Stimulated activated CD4-positive, alpha-beta T cell treated with anti-CD3 and anti-CD28 coated beads, Interleukin-15, amount 100 ng/mL, for 24 hours (primary cell): ENCODE results near the gene RNF175.

Experiments used
- DNase-seq: peaks from one replicate; pipeline ENCODE4 v3.0.0-alpha.2; 2020

Gene RNF175

DNA sequence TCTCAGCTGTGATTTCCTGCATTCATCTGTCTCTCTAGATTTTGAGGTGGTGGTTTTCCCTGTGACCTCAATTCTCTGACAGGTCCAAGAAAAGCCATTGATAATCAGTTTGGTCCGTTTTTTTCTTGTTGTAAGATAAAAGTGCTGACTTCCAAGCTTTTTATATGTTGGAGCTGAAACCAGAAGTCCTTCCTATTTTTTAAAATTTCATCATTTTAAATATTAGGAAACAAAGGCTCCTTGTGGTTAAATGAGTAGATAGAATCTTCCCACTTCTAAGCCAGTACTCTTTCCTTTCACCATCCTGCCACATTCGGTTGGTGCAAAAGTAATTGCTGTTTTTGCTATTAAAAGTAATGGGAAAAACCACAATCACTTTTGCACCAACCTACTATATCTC is 18.3 kb downstream of the RNF175 start:
- DNase-seq, result no peak

DNA sequence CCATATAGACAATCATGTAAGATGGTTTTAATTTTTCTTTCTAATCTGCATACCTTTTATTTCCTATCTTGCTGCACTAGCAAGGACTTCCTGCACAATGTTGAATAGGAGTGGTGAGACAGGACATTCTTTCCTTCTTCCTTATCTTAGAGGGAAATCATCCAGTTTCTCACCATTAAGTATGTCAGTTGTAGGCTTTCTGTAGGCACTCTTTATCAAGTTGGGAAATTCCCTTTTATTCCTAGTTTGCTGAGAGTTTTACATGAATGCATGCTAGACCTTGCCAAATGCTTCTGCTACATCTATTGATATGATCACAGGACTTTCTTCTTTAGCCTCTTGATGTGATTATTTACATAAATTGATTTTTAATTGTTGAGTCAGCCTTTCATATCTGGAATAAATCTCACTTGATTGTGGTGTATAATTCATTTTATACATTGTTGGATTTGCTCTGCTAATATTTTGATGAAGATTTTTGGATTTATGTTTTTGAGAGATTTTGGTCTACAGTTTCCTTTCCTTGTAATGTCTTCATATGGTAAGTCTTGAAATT is 23.8 kb downstream of the RNF175 start:
- DNase-seq, result no peak

GRCh38 chr4:153733751-153734448 is 25.9 kb downstream of the RNF175 start:
- DNase-seq, result no peak

DNA sequence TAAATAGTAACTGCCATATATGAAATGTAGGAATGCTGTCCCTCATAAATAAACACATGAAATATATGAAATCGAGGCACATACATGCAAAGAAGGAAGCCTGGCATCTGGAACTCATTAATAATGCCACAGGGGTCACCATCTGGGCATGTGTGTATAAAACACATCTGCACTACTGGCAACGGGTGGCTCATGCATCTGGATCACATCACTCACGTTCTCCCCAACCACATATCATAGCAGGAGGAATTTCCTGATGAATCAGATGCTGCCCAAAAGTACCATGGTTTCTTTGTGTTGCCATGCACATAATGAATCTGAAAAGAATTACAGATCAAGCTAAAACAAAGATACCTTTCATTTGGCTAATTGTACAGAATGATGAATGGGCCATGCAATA is 28.6 kb downstream of the RNF175 start:
- DNase-seq, result no peak

- DNase-seq, result no peak
Observed at GRCh38 chr4:153729895-153730294, 29.9 kb downstream of the RNF175 start.

DNA sequence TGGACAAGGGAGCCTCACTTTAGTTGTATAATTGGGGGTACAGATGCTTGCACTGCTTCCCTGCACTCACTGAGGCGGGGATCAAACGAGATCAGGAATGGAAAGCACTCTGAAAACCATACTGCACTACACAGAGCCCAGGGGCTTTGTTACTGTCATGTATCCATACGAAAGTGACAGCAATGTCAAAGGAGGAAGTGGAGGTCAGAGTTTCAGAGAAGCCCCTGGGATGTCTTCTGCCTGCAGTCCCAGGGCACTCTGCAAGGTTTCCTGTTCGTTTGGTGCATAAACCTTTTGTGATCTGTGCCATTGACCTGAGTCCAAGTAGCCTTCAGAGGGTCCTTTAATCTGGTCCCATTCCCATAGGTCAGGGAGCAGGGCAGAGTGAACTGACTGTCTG is 31.2 kb downstream of the RNF175 start:
- DNase-seq, result no peak

DNA sequence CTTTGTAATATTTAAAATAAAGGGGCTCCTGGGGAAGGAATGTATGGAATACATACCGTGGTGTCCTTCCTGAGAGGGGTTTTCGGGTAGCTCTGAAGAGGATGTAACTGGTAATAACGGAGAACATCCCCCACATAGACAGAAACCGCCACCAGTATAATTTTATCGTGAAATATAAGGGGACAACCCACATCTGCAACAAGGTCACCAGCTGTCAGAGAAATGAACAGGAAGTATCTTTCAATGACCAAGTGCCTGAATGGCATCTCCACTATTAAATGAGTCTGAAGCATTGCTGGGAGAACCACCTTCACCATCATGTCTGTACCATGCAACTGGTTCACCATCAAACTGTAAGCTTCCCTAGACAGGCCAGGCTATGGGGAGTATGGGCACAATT is 31.7 kb downstream of the RNF175 start:
- DNase-seq, result no peak

GRCh38 chr4:153725831-153726154 is 34.0 kb downstream of the RNF175 start:
- DNase-seq, result no peak

GRCh38 chr4:153725136-153725830 is 34.5 kb downstream of the RNF175 start:
- no peak for DNase-seq

DNA sequence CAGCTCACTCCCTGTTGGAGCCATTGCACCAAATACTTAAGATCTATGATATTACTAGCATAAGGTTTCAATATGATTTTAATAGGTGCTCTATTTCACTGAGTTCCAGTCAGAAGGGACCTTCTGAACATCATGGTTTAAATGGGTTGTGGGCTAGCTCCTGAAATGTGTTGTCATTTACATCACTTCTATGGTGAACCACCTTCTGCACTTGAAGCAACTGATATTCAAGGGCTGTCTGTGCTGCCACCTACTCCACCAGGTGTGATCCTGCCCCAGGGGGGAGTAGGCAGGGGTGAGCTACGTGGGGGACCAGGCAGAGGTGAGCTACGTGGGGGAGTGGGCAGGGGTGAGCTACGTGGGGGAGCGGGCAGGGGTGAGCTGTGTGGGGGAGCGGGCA is 35.2 kb downstream of the RNF175 start:
- DNase-seq, result no peak

- no peak for DNase-seq
Observed at GRCh38 chr4:153722036-153722435, 37.8 kb downstream of the RNF175 start.

GRCh38 chr4:153713866-153714646 is 45.8 kb downstream of the RNF175 start:
- no peak for DNase-seq

GRCh38 chr4:153710681-153711080 is 49.1 kb downstream of the RNF175 start:
- no peak for DNase-seq

DNA sequence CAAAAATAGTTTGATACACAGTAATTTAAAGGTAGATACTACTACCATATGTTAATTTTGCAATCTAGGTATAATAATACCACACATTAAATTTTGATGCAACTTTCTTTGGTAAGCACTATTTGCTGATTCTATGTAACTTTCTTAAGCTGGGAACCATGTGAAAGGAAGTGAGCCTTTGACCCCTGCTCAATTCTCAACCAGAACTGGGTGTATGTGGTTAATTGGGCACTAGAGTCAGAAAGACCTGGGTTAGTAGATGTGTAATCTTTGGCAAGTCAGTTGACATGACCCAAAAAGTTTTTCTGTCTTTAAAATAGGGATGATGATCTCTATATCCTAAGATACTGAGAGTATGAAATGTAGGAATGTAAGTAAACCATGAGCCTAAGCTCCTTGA is 53.3 kb downstream of the RNF175 start:
- no peak for DNase-seq

- DNase-seq, result no peak
Observed at GRCh38 chr4:153705743-153706468, 53.9 kb downstream of the RNF175 start.

GRCh38 chr4:153704522-153704921 is 55.3 kb downstream of the RNF175 start:
- DNase-seq, result no peak

- DNase-seq, result peak; percentile 27
Observed at GRCh38 chr4:153684971-153685371, 74.9 kb downstream of the RNF175 start.

GRCh38 chr4:153684182-153684970 is 75.4 kb downstream of the RNF175 start, which contains the start of gene TLR2:
Gene TLR2 (plus strand): TSS chr4:153684280. CDS start chr4:153702908, 18,628 bp downstream.
- peak; percentile 80 for DNase-seq

GRCh38 chr4:153683763-153684181 is 76.1 kb downstream of the RNF175 start:
- DNase-seq, result no peak

DNA sequence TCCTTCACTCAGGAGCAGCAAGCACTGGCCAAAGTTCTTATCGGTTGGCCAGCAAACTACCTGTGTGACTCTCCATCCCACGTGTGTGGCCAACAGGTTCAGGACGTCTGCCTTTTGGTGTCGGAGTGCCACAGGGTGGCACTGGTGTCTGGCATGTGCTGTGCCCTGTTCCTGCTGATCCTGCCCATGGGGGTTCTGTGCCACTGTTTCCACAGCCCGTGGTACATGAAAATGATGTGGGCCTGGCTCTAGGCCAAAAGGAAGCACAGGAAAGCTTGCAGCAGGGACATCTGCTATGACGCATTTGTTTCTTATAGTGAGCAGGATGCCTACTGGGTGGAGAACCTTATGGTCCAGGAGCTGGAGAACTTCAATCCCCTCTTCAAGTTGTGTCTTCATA is 80.3 kb downstream of the RNF175 start:
- no peak for DNase-seq

DNA sequence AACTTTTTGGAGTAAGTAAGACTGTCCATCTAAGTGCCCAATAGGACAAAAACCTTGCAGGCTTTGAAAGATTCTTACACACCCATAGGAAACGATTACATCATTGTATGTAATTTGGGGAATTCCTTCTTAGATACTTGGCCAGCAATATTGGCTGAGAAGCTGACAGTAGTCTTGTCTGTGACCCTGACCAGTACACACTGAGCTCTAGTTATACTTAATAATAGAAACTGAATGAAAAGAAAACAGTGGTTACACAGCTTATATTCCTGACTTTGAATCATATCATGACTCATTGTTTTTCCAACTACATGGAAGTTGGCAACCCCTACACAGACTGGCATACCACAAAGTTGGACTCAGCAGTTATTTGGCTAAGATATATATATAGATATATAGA is 82.8 kb downstream of the RNF175 start:
- no peak for DNase-seq

GRCh38 chr4:153676486-153676885 is 83.3 kb downstream of the RNF175 start:
- no peak for DNase-seq
